NCI-H2029 treated with DMSO at 0.1 percent for 48 hours (cell line): Measurements from ENCODE around the gene MTIF3.

ENCODE experiments used
- DNase-seq: peaks from one replicate; lab custom pipeline; 2025; lab: John Stamatoyannopoulos, UW

The MTIF3 gene

GRCh38 chr13:27455331-27455855 lies 5.0 kb upstream of the MTIF3 start:
- DNase-seq: no peak

GRCh38 chr13:27450921-27451471 lies 632 bp upstream of the MTIF3 start:
- no peak for DNase-seq

- DNase-seq: no peak
Measured at GRCh38 chr13:27449081-27449603, 1.2 kb downstream of the MTIF3 start.

GRCh38 chr13:27448308-27448707 lies 2.1 kb downstream of the MTIF3 start:
- DNase-seq: no peak

- DNase-seq: no peak
Measured at GRCh38 chr13:27446986-27447583, 3.3 kb downstream of the MTIF3 start.

- no peak for DNase-seq
Measured at GRCh38 chr13:27442797-27443196, 7.6 kb downstream of the MTIF3 start.

- no peak for DNase-seq
Measured at GRCh38 chr13:27442071-27442647, 8.2 kb downstream of the MTIF3 start.

- no peak for DNase-seq
Measured at GRCh38 chr13:27440408-27440807, 10.0 kb downstream of the MTIF3 start.

- DNase-seq: no peak
Measured at GRCh38 chr13:27437126-27437525, 13.2 kb downstream of the MTIF3 start.

- DNase-seq: no peak
Measured at GRCh38 chr13:27432611-27433210, 17.7 kb downstream of the MTIF3 start.

GRCh38 chr13:27432180-27432579 lies 18.2 kb downstream of the MTIF3 start:
- no peak for DNase-seq

- no peak for DNase-seq
Measured at GRCh38 chr13:27428160-27428559, 22.2 kb downstream of the MTIF3 start.

- no peak for DNase-seq
Measured at GRCh38 chr13:27427641-27428040, 22.7 kb downstream of the MTIF3 start.

GRCh38 chr13:27425918-27426630 lies 24.3 kb downstream of the MTIF3 start:
- DNase-seq: peak; percentile 63

- no peak for DNase-seq
Measured at GRCh38 chr13:27425158-27425917, 25.0 kb downstream of the MTIF3 start.

- DNase-seq: peak; percentile 24
Measured at GRCh38 chr13:27424246-27425157, 25.9 kb downstream of the MTIF3 start, which contains the start of gene GTF3A. TSS of gene GTF3A (plus strand) at chr13:27424619.

- DNase-seq: no peak
Measured at GRCh38 chr13:27423333-27423732, 27.0 kb downstream of the MTIF3 start.

GRCh38 chr13:27421101-27421871 lies 29.1 kb downstream of the MTIF3 start:
- no peak for DNase-seq

GRCh38 chr13:27419328-27419727 lies 31.0 kb downstream of the MTIF3 start:
- no peak for DNase-seq

- no peak for DNase-seq
Measured at GRCh38 chr13:27415116-27415515, 35.2 kb downstream of the MTIF3 start.
